Stimulated activated CD8-positive, alpha-beta memory T cell treated with anti-CD3 and anti-CD28 coated beads, Interleukin-2, amount 100 ng/mL, for 1 hour (primary cell): Measurements from ENCODE around the gene ESPL1.

ENCODE experiments used
- DNase-seq, 2 donors: peaks; one replicate each; pipeline ENCODE4 v3.0.0-alpha.2; 2020; ENCODE audit warnings: low read depth in 2 of 2

The ESPL1 gene

GRCh38 chr12:53231671-53231920 is 36.5 kb upstream of the ESPL1 start:
- no peak for DNase-seq

- DNase-seq = peak in 1 of 2 donors; percentile 50
These were observed 36.0 kb upstream of the ESPL1 start, which contains the start of gene RARG for GRCh38 chr12:53231921-53232645. RARG (minus strand) TSS chr12:53232209; CDS start chr12:53227545, 4,664 bp downstream.

- DNase-seq = no peak
These were observed 35.2 kb upstream of the ESPL1 start for GRCh38 chr12:53232646-53233461.

- no peak for DNase-seq
These were observed 34.4 kb upstream of the ESPL1 start for GRCh38 chr12:53233671-53234121.

- no peak for DNase-seq
These were observed 33.7 kb upstream of the ESPL1 start for GRCh38 chr12:53234271-53234914.

- no peak for DNase-seq
These were observed 32.9 kb upstream of the ESPL1 start for GRCh38 chr12:53235164-53235563.

- DNase-seq = no peak
These were observed 32.2 kb upstream of the ESPL1 start for GRCh38 chr12:53235742-53236442.

- peak in 1 of 2 donors; percentile 26 for DNase-seq
These were observed 31.5 kb upstream of the ESPL1 start for GRCh38 chr12:53236443-53237111.

GRCh38 chr12:53239643-53240258 is 28.3 kb upstream of the ESPL1 start:
- no peak for DNase-seq

- no peak for DNase-seq
These were observed 26.3 kb upstream of the ESPL1 start for GRCh38 chr12:53241623-53242412.

GRCh38 chr12:53244337-53244736 is 23.8 kb upstream of the ESPL1 start:
- DNase-seq = no peak

GRCh38 chr12:53245286-53245685 is 22.8 kb upstream of the ESPL1 start:
- no peak for DNase-seq

- peak in 1 of 2 donors; percentile 46 for DNase-seq
These were observed 16.4 kb upstream of the ESPL1 start for GRCh38 chr12:53251477-53252348.

GRCh38 chr12:53252349-53252916 is 15.7 kb upstream of the ESPL1 start:
- no peak for DNase-seq

- DNase-seq = no peak
These were observed 14.8 kb upstream of the ESPL1 start for GRCh38 chr12:53253298-53253697.

GRCh38 chr12:53254816-53255545 is 13.1 kb upstream of the ESPL1 start:
- DNase-seq = no peak

- no peak for DNase-seq
These were observed 12.1 kb upstream of the ESPL1 start for GRCh38 chr12:53255996-53256395.
